H1 (cell line): Measurements from ENCODE around the gene CAMK2D. TPM values are rescaled to one million over a fixed set of nuclear protein-coding genes. Genes with fewer than 3 reads are reported as not detected.

Source experiments
- FOSL1 ChIP-seq: IDR thresholded peaks from 2 replicates; pipeline ENCODE4 v1.6.1; 2011; ENCODE audit warnings: mild to moderate bottlenecking, low read depth, low read length, moderate library complexity; ENCODE audit not compliant: insufficient read depth
- HDAC2 ChIP-seq, 2 experiments: fragments of 300-600 bp in 1 of 2; sonication (generic) in 1 of 2; IDR thresholded peaks; 2 replicates each; pipeline ENCODE4 v1.6.1; 2011 to 2012; ENCODE audit warnings: low read depth in 2 of 2, low read length in 2 of 2, mild to moderate bottlenecking in 2 of 2, moderate library complexity in 2 of 2, borderline replicate concordance in 1 of 2, inconsistent platforms in 1 of 2
- JUN ChIP-seq: IDR thresholded peaks from 2 replicates; pipeline ENCODE4 v1.6.1; 2011; ENCODE audit warnings: low read depth, mild to moderate bottlenecking, improper control_type of control experiment, low read length
- PHF8 ChIP-seq: fragments of 200-600 bp; sonication (generic); conservative IDR thresholded peaks from 2 replicates; pipeline ENCODE4 v1.7.1; 2012; ENCODE audit warnings: low read depth, mild to moderate bottlenecking, inconsistent platforms, low read length, moderate library complexity
- POLR2AphosphoS5 ChIP-seq: IDR thresholded peaks from 2 replicates; pipeline ENCODE4 v1.6.1; 2011; ENCODE audit warnings: low read depth, low read length
- RXRA ChIP-seq: IDR thresholded peaks from 2 replicates; pipeline ENCODE4 v1.6.1; 2011; ENCODE audit warnings: low read depth, mild to moderate bottlenecking, low read length, moderate library complexity; ENCODE audit not compliant: insufficient read depth
- SUZ12 ChIP-seq: fragments of 200-600 bp; sonication (generic); IDR thresholded peaks from 2 replicates; pipeline ENCODE4 v1.6.1; 2012; ENCODE audit warnings: mild to moderate bottlenecking, inconsistent platforms, low read length, moderate library complexity, mixed read lengths
- polyA plus RNA-seq, 7 experiments: library from polyadenylated mRNA; depleted of rRNA in 3 of 7; stranded (reverse) in 5 of 7; unstranded in 2 of 7; fragments of >200 nt in 5 of 7; fragments of 200-250 nt in 2 of 7; gene quantifications; 1 replicate in 5 of 7; 2 replicates in 1 of 7; 4 replicates in 1 of 7; pipeline versions ENCODE4 v1.2.1 to v1.2.3, GENCODE V29; 2011 to 2013; ENCODE audit warnings: missing spikeins in 2 of 7, mixed read lengths in 2 of 7
- total RNA-seq: library from RNA; stranded (reverse); fragmentation: NEBNext Ultra II Directional; extraction: Animal tissue kit (Norgen Biotek cat#: 25700); gene quantifications from 2 replicates; pipeline ENCODE4 v1.2.1, GENCODE V29; 2021

The CAMK2D gene
- total and polyA plus RNA-seq, 2 of the 8 experiments (the other 6 are each of a cell fraction or from before 2014, with no cell fraction given) = 3.2 to 7.0 TPM

DNA sequence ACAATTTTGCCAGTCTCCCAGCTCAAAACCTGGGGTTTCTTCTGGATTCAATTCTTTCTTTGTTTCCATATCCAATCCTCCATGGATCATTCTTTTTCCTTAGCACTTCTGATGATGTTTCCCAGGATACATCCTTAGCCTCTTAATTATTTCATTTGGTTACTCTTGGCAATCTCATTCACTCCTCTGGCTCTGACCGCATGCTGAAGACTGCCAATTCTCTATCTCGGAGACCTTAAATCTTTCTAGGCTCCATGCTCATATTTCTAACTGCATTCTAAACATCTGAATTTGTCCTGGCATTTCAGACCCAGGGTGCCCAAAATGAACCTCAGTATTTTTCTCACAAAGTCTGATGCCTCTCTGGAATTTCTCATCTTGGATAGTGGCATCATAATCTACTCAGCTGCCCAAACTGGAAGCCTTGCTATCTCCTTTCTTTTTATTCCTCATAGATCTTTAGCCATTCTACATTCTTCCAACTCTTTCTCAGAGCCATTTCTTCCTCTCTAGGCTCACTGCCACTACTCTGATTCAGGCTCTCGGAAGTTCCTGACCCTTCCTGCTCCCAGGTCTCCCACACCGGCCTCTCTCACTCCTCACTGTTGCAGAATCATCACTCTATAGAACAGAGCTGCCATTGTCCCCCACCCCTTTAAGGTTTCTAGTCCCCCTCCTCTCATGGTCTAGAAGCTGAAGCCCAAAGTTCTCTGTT, 290.2 kb downstream of the CAMK2D start (continued):
- TF ChIP-seq PHF8 (no peak), POLR2AphosphoS5 (no peak), SUZ12 (no peak), HDAC2 (IDR thresholded peaks at IDR 0.05; ENCODE audit: borderline replicate concordance in 1 of 2, low read depth in 2 of 2, low read length in 2 of 2) (no peak), JUN (no peak), RXRA (no peak), FOSL1 (no peak)
- TF ChIP-seq, all 59 proteins: peak for 0
